ENCODE measurements around the gene PACRG.
A peak's percentile ranks its signal among the peaks of the same experiment; 100 is the strongest.

The PACRG gene

GRCh38 chr6:162785632-162786242 is 58.0 kb downstream of the PACRG start:
- DNase-seq (ENCODE audit: low read depth) = no peak

GRCh38 chr6:162798546-162799266 is 70.9 kb downstream of the PACRG start:
- DNase-seq (ENCODE audit: low read depth) = no peak

DNA sequence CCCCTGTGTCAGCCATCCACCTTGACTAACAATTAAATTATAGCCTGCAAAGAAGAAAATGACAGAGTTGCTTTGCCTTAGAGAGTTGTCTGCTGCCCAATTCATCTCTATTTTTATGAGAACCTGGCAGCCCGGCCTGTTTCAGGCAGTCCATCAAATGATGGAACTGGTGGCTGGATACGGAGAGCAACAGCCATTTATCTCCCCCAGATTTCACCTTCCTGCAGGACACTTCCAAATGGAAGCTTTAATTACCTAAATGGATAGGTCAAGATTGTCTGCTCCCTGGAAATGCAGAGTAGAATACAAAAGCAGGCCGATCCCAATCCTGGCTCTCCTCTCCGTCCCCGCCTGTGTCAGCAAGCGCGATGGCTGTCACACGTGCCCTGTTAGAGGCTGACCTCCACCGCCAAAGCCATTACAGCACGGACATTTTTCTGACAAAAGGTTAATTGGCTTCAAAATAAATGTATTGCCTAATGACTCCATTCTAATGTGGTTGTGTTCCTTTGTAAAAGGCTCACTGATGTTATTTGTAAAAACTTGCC is 86.7 kb downstream of the PACRG start:
- DNase-seq (ENCODE audit: low read depth) = no peak

GRCh38 chr6:162817196-162817595 is 89.4 kb downstream of the PACRG start:
- DNase-seq (ENCODE audit: low read depth) = no peak

- no peak for DNase-seq (ENCODE audit: low read depth)
Measured at GRCh38 chr6:162819284-162819683, 91.5 kb downstream of the PACRG start.

DNA sequence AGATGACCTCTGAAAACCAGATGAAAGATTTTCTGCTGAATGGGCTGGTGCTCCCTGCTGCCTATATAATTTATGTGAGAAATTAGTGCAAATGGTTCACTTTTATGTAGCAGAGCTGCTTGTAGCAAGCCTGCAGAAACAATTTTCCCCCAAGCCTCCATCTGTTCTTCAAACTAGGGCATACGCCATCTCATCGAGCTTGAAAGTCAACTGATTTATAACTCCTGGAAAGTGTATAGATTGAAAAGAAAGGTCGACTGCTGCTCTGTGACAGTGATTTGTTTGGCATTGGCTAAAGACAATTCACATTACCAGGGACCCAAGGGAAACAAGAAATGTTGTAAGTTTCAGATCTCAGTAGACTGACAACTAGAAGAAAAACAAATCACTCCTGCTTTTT is 93.3 kb downstream of the PACRG start:
- no peak for DNase-seq (ENCODE audit: low read depth)

DNA sequence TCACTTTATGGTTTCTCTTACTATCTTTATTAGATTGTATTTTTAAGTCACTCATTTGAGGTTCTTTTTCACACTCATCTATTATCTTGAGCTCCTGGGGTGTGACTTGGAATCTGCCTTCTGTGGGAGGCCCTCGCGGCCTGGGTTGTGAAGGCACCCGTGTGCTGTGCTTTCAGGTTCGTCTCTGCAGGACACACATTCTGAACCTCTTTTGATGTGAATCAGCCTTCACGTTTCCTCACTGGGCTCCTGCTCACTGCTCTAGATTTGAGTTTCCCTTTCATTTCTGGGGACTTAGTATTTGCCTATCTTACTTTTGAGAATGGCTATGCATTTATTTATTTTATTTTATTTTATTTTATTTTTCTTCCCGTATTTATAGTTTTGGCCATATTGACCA is 97.8 kb downstream of the PACRG start:
- no peak for DNase-seq (ENCODE audit: low read depth)

DNA sequence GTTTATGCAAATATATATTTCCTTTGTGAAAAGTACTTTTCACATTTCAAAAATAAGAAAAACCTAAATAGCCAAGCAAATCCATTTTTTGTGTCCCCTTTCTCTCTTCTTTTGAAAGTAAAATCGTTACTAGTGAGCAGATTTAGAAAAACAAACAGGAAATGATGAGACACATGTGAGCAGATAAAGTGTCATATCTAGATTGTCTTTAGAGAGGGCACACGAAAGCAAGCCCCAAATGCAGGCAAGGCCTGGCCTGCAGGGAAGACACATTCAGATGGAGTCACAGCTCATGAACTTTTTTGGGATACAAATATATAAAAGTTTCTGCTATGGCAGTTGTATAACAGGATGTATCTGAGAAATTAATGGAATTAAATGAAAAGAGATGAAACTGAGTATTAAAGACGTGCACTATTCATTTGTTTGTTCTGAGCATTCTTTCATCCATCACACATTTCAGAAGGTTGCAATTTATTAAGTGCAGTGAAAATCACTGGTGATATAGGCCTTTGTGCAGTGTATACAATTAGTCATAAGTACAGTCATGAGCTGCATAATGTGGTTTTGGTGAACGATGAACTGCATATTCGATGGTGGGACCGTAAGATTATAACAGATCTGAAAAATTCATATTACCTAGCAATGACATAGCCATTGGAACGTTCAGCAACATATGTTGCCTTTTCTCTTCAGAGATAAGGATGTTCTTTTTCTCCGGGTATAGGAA is 101.4 kb downstream of the PACRG start:
- peak; percentile 3 for DNase-seq (ENCODE audit: low read depth)

GRCh38 chr6:162833776-162834175 is 106.0 kb downstream of the PACRG start:
- DNase-seq (ENCODE audit: low read depth) = no peak

- no peak for DNase-seq (ENCODE audit: low read depth)
Measured at GRCh38 chr6:162845972-162846371, 118.2 kb downstream of the PACRG start.

DNA sequence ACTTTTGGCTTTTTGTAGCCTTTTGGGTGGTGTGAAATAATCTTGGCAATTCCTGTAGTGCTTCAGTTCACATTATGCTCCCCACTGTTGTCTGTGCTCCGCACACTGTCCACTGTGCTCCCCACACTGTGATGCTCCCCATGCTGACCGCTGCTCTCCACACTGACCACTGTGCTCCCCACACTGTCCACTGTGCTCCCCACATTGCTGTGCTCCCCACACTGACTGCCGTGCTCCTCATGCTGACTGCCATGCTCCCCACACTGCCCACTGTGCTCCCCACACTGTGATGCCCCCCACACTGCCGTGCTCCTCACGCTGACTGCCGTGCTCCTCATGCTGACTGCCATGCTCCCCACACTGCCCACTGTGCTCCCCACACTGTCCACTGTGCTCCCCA is 118.9 kb downstream of the PACRG start:
- DNase-seq (ENCODE audit: low read depth) = no peak

GRCh38 chr6:162849269-162849668 is 121.5 kb downstream of the PACRG start:
- no peak for DNase-seq (ENCODE audit: low read depth)

DNA sequence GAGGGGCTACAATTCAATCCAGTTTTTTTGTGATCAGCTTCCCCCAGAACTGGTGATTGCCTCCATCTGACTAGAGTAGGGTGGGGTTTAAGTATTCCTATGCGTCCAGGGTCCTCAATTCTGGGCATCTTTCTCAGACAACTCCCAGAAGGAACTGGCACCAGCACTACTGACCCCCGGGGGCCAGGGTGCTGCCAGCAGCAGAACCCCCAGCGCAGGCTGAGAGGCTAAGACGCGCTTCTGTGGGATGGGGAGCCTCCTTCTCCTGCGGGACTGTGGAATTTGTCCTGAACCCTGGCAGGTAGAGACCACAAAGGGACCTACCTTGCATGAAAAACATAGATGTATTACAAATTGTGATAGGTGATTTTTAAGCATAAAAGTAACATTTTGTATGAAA is 124.4 kb downstream of the PACRG start:
- no peak for DNase-seq (ENCODE audit: low read depth)

- no peak for DNase-seq (ENCODE audit: low read depth)
Measured at GRCh38 chr6:162852840-162853577, 125.2 kb downstream of the PACRG start.

GRCh38 chr6:162854228-162854627 is 126.5 kb downstream of the PACRG start:
- no peak for DNase-seq (ENCODE audit: low read depth)

DNA sequence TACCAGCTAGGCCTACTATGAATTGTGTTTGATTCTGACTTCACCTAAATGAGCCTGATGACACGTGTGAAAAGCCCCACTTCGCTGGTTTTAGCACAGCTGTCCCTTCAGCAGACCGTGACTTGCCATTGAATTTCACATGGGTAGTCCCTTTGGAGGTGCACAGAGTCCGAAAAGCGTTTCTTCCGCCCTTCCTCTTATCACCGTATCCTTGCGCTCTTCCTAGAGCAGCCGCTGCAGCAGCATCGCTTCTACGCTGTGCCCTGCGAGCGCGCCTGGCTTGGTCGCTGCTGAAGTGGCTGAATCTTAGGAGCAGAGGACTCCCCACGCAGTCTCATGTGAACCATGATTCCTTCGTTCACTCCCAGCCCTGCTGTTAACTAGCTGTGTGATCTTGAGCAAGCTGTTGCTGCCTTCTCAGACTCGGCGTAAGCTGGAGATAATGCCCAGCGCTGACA is 127.0 kb downstream of the PACRG start:
- DNase-seq (ENCODE audit: low read depth) = no peak

- peak; percentile 67 for DNase-seq (ENCODE audit: low read depth)
Measured at GRCh38 chr6:162856885-162857284, 129.1 kb downstream of the PACRG start.

- DNase-seq (ENCODE audit: low read depth) = no peak
Measured at GRCh38 chr6:162857326-162857725, 129.6 kb downstream of the PACRG start.

- no peak for DNase-seq (ENCODE audit: low read depth)
Measured at GRCh38 chr6:162862462-162862861, 134.7 kb downstream of the PACRG start.

GRCh38 chr6:162862941-162863340 is 135.2 kb downstream of the PACRG start:
- DNase-seq (ENCODE audit: low read depth) = no peak

DNA sequence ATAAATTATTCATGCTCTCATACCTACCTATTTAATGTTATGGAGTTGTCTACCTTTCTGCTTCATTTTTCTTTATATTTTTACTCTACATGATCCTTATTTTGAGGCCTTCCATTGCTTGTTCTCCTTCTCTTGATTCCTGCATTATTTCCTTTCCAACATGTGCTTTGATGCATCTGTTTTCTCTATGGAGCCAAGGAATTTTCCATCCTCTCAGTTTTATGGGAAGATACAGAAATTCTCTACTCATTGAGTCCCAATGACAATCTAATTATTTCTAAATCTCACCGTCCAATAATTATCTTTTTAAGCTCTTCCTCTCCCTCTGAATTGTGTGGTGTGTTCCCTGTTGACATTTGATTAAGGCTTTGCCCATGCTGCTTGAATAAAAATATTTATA is 136.0 kb downstream of the PACRG start:
- DNase-seq (ENCODE audit: low read depth) = no peak

DNA sequence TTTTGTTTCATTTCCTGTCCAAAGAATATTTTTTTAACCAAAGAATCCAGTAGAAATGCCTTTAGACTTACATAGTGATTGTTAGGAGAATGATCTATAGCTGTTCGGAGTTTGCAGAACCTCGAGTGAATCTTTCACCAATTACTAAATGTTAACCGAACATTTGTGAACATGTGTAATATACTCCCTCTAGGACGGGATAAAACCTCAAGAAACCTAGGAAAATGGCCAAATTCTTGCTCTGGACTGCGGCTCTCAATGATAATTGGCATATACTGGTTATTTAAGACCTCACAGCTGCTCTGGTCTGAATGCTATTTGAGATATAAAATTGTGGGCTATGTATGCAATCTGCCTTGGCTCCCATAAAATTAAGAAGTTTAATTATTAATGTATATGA is 137.1 kb downstream of the PACRG start:
- no peak for DNase-seq (ENCODE audit: low read depth)
